Stimulated activated CD4-positive, alpha-beta T cell treated with anti-CD3 and anti-CD28 coated beads, Interleukin-4, amount 100 ng/mL, for 24 hours (primary cell): ENCODE data around the gene RPA1.
A peak's percentile ranks its signal among the peaks of the same experiment; 100 is the strongest.
"Not testable (repeated sequence)": the region's sequence is repeated elsewhere in the genome, so short reads cannot be mapped to it uniquely, and the experiment has no call there.

Source experiments
- DNase-seq: peaks from one replicate; pipeline ENCODE4 v3.0.0-alpha.2; 2020

The RPA1 gene

DNA sequence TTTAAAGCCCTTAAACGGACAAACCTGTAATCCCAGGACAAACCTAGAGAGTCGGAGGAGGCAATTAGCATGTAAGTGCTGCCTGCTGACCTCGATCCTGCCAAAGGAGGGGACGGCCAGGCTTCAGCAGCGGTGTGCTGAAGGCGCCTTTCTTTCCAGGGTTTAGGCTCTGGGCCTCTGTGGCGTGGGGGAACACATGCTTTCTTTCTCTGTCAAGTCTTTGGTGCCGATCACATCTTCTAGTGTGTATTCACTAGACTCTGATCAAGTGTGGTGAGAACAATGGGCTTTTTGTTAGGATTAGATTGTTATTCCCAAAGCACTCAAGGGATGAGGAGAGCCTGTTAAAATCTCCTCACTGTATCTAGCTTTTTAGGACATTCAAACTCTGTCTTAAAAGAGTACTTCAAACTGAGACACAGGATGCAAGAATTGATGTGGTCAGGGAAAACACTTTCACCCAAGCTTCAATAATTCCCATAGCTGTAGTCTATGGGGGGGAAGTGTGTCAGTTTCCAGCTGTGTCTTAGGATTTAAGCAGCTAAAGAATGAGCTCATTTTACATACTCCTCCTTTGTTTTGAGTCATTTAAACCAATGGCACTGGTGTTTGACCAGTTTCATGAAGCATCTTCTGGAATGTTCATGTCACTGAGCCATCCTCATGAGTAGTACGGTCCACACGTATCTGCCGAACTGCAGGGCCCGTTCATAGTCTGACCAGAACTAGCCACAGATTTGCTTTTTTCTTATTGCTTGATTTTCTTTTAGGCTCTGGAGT is 51.2 kb downstream of the RPA1 start:
- DNase-seq = no peak

- peak; percentile 20 for DNase-seq
Measured at GRCh38 chr17:1882836-1883235, 53.0 kb downstream of the RPA1 start.

DNA sequence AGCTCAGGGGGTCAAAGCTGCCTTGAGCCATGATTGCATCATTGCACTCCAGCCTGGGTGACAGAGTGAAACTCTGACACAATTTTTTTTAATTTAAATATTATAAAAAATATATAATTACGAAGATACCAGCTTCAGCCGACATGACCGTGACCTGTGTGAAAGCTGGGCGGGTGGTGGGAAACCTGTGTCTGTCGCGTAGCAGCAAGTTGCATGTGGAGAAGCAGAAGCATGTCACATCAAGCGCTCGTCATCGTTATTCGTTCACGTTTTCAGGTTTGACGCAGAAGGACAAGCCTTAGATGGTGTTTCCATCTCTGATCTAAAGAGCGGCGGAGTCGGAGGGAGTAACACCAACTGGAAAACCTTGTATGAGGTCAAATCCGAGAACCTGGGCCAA is 53.7 kb downstream of the RPA1 start:
- no peak for DNase-seq

- DNase-seq = no peak
Measured at GRCh38 chr17:1888741-1889140, 58.9 kb downstream of the RPA1 start.

DNA sequence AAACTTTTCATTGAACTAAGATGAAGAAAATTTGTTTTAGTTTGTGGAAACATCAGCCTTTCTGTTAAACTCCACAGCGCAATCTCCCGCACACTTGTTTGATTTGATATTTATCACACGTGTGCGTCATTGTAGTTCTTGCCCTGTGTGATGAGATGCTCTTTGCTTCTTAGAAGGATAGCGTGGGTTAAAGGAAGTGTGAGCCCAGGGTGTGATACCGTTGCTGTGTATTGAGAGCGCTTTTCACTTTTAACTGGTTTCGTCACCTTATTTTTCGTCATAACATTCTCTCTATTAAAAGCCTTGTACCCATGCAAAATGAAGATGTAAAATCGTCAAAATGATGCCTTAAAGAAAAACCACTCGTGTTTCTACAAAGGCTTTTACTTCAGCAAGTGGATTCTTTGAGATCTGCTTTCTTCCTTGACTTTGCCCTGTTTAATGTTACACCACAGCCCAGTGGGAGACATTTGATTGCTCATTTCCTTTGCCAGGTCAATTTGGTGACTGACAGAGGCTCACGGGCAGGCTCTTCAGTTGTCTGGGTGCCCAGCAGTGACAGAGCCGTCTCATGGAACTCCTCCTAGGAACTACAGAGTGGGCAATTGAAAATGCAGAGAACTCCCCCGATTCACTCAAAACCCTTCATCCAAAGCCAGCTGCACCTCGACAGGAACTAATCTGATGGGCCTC is 61.1 kb downstream of the RPA1 start:
- DNase-seq = peak; percentile 12

DNA sequence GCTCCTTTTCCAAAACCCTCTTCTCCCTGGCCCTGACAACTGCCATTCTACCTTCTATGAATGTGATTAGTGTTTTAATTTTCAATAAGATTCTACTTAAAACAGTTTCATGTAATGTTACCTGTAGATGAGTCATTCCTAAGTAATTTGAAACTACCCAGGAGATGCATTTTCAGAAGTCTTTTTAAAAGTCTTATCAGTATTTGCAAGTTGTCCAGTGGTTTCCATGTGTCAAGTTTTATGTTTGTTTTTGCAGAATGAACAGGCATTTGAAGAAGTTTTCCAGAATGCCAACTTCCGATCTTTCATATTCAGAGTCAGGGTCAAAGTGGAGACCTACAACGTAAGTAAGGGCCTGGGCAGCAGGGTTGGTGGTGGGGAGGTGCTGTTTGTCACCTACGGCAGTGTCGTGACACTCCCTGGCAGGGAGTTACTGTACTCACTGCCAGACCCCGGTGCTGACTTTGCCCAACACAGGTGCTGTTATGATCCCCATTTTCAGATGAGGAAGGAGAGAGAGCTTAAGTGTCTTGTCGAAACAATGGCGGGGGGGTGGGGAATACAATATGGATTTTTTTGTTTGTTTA is 65.0 kb downstream of the RPA1 start:
- no peak for DNase-seq

GRCh38 chr17:1895479-1895878 is 65.7 kb downstream of the RPA1 start:
- DNase-seq = not testable (repeated sequence)

DNA sequence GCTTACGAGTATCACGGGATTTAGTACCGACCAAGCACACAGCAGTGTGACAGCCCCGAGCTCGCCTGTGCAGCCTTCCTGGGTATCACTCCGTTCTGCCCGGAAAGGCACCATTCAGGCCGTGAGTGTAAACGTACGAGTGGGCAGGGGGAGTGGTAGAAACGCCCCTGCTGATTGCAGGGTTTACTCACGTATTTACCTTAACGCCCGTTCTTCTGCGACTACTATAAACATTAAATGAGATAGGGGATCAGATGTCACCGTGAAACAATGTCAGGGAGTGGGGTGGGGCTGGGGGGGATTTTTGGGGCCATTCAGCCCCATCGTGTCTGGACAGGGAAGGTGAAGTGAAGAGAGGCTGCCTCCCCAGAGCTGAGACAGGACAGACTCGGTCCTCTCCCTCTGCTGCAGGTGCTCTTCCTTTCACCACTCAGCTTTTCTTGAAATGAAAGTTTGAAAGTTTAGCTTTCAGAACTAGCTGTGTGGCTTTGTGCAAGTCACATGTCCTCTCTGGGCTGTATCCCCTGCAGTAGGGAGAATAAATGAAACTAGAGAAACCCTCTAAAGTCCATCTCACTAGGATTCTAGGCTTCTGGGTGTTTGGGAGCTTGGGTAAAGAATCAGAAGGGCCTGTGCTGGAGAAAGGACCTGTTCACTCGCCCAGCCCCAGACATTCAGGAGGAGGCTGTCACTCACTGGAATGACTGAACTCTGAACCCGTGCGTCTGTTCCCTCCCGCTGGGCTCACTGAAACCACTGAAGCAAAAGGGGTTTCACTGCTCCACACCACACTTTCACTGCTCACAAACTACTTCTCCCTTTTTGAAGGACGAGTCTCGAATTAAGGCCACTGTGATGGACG is 66.7 kb downstream of the RPA1 start:
- no peak for DNase-seq

GRCh38 chr17:1897105-1897656 is 67.4 kb downstream of the RPA1 start:
- no peak for DNase-seq

DNA sequence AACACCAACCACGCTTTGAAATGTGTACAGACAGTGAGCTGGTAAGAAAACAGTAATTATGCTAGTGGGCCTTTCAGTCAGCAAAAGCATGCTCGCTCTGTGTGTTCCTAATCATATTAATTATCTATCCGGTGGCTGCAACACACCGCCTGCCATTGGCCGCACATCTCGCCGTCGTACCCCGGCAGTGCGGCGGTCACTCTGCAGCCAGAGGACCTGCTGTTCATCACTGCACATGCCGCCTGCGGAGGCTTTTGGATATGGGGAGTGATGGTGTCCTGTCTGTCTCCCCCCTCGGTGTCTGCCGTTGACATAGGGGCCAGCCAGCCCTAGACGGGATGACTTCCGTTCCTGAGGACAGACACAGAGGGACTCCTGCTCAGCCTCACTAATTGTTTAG is 68.5 kb downstream of the RPA1 start:
- DNase-seq = no peak

- no peak for DNase-seq
Measured at GRCh38 chr17:1898872-1899271, 69.1 kb downstream of the RPA1 start.

GRCh38 chr17:1899403-1900000 is 69.7 kb downstream of the RPA1 start:
- no peak for DNase-seq

- DNase-seq = no peak
Measured at GRCh38 chr17:1904273-1905182, 74.7 kb downstream of the RPA1 start.

- DNase-seq = no peak
Measured at GRCh38 chr17:1905190-1905913, 75.5 kb downstream of the RPA1 start.

DNA sequence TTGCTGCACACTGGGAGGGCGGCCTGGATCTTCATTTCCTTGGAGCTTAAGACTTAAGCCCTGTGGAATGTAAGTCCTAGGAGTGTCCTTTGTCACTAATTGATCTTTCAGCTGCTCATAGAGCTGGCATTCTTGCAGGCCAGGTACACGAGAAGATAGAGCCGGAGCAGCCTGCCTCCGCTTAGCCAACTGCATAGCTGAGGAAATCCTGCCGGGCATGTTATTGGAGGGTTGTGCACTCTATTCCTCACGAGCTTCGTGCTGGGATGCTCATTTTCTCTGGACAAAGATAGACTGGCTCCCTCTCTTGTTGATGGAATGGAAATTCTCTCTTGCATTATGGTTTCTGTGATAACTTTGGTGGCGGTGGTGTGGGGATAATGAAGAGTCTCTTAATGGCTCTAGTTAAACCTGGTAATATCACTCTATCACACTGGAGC is 76.9 kb downstream of the RPA1 start:
- DNase-seq = no peak

DNA sequence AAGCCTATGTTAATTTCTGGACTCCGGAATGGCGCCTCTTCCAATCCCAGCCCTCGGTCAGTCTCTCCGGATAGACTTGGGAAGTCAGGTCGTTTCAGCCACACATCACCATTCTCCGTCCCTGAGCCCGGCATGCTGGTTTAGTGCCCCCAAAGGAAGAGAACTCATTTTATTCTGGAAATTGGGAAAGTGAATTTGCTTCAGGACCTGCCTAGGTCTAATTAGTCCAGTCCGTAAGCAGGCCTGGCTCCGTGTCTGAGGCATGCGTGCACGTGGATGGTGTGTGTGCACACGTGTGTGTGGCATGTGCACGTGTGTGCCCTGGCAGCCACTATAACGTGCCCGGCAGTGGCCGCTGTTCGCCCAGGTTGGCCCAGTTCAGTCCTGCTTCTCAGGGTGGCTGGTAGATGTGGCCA is 77.4 kb downstream of the RPA1 start:
- DNase-seq = no peak

GRCh38 chr17:1907909-1908698 is 78.3 kb downstream of the RPA1 start:
- DNase-seq = no peak

DNA sequence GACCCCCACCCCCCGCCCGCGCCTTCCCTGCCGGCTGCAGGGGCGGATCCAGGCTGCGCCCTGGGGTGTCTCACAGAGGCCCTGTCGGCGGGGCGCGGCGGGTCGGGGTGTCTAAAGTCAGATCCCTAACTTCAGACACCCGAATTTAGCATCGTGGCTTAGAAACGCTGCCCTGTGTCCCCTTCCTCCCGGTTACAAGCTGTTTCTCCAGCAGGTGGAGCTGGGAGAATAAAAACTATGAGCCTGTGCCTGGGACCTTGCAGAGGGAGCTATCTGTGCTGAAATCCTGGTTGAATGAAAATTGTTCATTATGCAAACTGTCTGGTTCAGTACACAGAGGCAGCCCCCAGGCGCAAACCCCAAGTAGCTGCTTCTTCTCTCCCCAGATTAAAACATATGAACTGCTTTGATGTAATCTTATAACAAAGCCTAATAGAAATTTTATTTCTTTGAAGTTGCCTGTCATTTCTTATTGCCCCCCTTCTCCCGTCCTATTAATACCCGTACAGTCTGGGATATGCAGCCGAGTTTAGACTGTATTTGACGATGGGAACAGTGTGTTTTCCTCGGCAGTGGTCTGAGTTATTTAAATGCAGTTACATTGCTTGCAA is 79.0 kb downstream of the RPA1 start:
- DNase-seq = peak; percentile 27

- DNase-seq = no peak
Measured at GRCh38 chr17:1909985-1910384, 80.2 kb downstream of the RPA1 start.
